Uterus (tissue), 2 donors: ENCODE results near the gene ARL4C.

Experiments
- POLR2A ChIP-seq, 2 donors: fragments of 450-650 bp; IDR thresholded peaks; one replicate each; pipeline ENCODE4 v1.6.1; 2016; ENCODE audit warnings: antibody characterized with exemption in 2 of 2, mild to moderate bottlenecking in 1 of 2, moderate library complexity in 1 of 2
- TF ChIP-seq, protein P1 (sequence below), 4 experiments: fragments of 200-600 bp in 2 of 4; fragments of 450-650 bp in 2 of 4; sonication (generic) in 2 of 4; IDR thresholded peaks; one replicate each; pipeline ENCODE4 v1.5.1; 2016 to 2019; ENCODE audit warnings: antibody characterized with exemption in 4 of 4, mild to moderate bottlenecking in 2 of 4, moderate library complexity in 1 of 4

DNA sequence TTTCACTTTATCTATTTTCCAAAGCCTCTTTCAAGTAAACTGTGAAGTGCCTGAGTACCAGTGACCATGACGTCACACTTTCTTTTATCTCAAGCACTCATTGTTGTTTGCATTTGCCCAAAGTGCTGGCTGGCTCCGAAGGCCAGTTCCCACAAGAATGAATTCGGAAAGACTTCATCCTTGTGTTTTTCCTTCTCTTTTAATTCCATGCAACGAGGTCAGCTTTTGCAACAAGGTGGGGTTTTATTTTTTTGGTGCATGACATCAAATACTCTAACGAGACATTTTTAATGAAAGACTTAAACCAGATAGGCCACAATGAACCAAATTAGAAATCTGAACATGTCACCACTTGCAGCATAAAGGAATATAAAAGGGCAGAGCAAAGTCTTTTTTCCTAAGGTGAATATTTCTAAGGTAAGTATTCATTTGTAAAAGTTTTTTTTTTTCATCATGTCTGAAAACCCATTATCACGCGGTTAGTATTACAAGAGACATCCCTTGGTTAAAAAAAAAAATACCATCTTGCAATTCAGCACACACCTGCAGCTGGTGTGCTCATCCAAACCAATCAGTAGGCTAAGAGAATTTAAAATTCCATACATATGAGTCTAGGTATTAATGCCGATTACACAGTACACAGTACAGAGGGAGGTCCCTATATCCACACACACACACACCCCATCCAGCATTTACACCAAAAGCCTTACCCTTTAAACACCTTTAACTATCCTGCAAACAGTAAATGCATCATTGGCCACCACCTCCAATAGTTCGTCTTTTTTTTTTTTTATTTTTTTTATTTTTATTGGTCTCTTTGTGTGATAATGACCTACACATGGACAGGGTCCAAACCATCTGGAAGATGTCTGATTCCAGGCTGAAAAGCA, 2.3 kb downstream of the ARL4C start:
- TF ChIP-seq, protein P1, sequence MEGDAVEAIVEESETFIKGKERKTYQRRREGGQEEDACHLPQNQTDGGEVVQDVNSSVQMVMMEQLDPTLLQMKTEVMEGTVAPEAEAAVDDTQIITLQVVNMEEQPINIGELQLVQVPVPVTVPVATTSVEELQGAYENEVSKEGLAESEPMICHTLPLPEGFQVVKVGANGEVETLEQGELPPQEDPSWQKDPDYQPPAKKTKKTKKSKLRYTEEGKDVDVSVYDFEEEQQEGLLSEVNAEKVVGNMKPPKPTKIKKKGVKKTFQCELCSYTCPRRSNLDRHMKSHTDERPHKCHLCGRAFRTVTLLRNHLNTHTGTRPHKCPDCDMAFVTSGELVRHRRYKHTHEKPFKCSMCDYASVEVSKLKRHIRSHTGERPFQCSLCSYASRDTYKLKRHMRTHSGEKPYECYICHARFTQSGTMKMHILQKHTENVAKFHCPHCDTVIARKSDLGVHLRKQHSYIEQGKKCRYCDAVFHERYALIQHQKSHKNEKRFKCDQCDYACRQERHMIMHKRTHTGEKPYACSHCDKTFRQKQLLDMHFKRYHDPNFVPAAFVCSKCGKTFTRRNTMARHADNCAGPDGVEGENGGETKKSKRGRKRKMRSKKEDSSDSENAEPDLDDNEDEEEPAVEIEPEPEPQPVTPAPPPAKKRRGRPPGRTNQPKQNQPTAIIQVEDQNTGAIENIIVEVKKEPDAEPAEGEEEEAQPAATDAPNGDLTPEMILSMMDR (IDR thresholded peaks at IDR 0.05): no peak
- no peak for TF ChIP-seq POLR2A (IDR thresholded peaks at IDR 0.05)
